Daoy (cell line): ENCODE results near the gene SHISA4. TPM values are rescaled to one million over a fixed set of nuclear protein-coding genes. Genes with fewer than 3 reads are reported as not detected.

Experiments used
- DNase-seq: peaks from one replicate; pipeline ENCODE4 v3.0.0-alpha.2; 2015; ENCODE audit warnings: low read depth
- total RNA-seq: library from RNA; depleted of rRNA; stranded (reverse); fragments of >200 nt; shearing (Covaris generic); gene quantifications from 2 replicates; pipeline ENCODE4 v1.2.3, GENCODE V29; 2014

The SHISA4 gene
- total RNA-seq, 1 experiment from 2014 or later: 16.5 TPM

DNA sequence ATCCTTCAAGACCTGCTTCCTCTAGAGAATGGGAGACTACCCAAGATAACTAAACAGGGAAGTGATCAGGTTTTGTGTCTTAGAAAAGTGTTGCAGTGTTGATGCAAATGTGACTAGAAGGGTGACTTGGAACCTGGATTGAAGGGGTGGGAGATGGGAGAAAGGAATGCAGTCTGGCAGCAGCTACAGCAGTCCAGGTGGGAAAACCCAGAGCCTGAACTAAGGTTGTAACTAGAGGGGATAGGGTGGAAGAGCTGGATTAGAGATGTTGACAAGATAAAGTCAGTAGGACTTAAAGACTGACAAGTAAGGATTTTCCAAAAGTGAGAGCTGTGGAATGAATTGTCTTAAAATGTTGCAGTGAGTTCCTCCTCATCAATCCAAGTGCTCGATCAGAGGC is 7.1 kb upstream of the SHISA4 start:
- DNase-seq: no peak

DNA sequence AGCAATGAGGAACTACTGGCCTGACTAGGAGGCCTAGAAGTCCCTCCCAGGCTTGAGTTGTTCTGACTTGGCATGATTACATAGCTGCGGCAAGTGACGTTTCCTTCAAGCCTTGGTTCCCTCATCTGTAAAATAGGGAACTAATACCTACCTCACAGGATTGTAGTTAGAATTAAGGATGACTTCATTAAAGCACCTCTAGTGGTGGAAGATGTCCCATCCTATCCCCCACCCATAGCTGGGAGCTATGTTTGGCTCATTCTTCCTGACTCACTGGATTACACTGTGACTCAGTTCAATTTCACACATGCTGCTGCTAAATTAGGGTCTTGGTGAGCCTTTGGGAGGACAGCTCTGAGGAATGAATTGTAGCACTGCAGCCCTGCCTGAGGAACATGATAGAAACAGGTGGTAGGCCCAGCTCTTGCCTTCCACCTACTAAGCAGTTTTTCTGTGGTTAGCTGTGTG is 6.0 kb upstream of the SHISA4 start:
- peak; percentile 88 for DNase-seq

DNA sequence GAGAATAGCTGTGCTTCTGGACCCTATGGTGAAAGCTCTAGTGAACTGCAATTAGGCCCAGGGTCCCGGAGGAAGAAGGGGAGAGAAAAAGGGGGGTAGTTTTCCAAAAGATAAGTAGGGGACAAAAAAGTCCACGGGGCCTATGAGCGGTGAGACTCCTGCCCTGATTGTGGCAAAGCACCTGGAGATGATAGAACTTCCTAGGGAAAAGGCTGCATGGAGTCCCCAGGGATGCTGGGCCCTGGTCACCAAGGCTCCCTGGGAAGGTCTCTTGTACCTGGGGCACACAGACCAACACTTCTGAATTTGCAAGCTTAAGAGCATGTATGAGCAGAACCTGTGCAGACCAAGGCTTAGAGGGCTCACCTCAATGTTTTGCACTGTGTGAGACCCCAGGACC is 5.4 kb upstream of the SHISA4 start:
- DNase-seq: no peak

GRCh38 chr1:201883786-201884185 is 4.9 kb upstream of the SHISA4 start:
- DNase-seq: peak; percentile 60

GRCh38 chr1:201884425-201884824 is 4.3 kb upstream of the SHISA4 start:
- no peak for DNase-seq

- peak; percentile 88 for DNase-seq
These were observed 3.1 kb upstream of the SHISA4 start for GRCh38 chr1:201885531-201886075.

GRCh38 chr1:201886103-201886885 is 2.4 kb upstream of the SHISA4 start:
- DNase-seq: peak; percentile 76

- no peak for DNase-seq
These were observed 1.4 kb upstream of the SHISA4 start for GRCh38 chr1:201887116-201887866.

GRCh38 chr1:201889090-201889968 is 631 bp downstream of the SHISA4 start:
- no peak for DNase-seq

GRCh38 chr1:201890223-201890622 is 1.5 kb downstream of the SHISA4 start:
- no peak for DNase-seq

GRCh38 chr1:201890806-201891450 is 2.2 kb downstream of the SHISA4 start:
- DNase-seq: no peak

- no peak for DNase-seq
These were observed 2.9 kb downstream of the SHISA4 start for GRCh38 chr1:201891451-201892045.

GRCh38 chr1:201892211-201892610 is 3.5 kb downstream of the SHISA4 start:
- no peak for DNase-seq

DNA sequence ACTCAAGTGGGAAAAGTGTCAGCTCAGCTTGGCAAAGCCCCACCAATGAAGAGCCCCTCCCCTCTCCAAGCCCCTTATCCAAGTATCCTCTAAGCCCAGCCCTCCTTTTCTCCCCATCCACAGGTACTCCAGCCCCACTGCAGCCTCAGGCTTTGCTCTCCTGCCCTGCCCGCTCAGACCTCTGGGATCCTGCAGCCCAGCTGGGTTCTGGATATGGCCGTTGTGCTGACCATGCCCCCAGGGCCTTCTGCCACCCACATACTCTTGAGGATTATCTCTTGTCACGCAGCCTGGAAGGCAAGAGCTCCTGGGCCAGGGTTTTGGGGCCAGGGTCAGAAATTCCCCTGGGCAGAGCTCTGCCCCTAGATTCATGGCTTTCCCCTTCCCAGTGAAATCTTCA is 4.7 kb downstream of the SHISA4 start:
- no peak for DNase-seq

GRCh38 chr1:201894343-201895119 is 5.8 kb downstream of the SHISA4 start:
- DNase-seq: no peak

DNA sequence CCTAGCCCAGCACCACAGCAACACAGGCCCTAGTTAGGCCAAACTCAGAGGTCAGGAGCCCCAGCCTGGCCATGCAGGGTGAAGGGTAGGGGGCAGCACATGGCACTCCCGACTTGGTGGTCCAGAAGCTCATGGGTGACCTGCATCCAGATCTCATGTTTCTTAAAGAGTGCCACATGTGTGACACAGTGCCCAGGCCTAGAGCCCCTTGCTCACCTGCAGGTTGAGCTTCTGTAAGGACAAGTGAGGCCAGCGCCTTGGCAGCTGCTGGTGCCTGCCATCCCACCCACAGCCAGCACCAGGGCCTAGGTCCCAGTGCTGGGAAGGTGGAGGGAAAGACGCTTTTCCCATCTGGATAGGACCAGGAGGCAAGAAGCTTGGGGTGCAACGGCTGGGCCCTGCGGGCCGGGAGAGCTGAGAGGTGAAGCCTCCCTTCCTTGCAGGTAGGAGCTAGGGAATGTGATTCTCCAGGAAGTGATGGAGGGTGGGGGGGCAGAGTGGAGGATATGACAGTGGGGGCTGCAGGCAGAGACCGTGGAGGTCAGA is 6.5 kb downstream of the SHISA4 start:
- no peak for DNase-seq

GRCh38 chr1:201895913-201896807 is 7.5 kb downstream of the SHISA4 start:
- DNase-seq: peak; percentile 93

DNA sequence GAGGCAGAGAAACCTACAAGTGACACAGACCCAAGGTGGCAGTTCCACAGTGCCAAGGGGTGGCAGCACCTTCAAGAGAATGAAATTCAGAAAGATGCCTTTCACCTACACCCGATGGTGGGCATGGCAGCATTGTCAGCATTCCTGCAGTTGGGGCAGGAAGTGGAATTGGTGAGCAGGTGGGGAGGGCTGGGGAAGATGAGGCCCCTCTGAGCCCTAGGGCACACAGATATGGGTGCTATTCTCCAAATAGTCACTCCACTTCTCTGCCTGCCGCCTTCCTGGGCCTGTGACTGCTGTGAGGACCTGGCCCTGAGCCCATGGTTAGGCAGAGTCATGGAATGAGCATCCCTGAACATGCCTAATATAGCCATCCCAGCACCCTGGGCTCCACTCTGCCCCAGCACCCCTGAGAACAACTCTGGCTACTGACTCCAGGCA is 8.3 kb downstream of the SHISA4 start:
- peak; percentile 50 for DNase-seq
